ENCODE data around the gene CD69. TPM values are rescaled to one million over a fixed set of nuclear protein-coding genes. Genes with fewer than 3 reads are reported as not detected.

CD69 gene
- total RNA-seq, 1 donor from 2014 or later = not detected

DNA sequence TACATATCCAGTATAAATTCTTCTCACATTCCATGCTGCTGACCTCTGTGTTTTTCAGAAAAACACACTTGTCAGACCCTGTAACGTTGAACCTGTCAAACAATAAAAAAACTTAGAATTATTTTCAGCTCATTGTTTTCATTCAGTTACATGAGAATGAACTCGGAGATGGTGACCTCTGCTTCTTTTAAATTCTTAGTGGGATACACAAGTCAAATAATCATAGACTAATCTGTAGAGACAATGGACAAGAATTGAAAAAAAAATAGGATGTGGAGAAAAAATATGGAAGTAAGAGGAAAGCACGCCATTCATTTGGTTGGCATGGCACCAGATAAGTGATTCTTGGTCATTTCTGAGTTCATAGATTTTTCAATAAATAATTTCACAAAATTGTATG, 7.2 kb downstream of the CD69 start:
- DNase-seq (ENCODE audit: low spot score) = no peak
- H3K4me3 Mint-ChIP-seq (ENCODE audit: unreplicated experiment) = no peak overlapping the region
- peaks cover 3% of the 10 kb centered on the region for H3K4me1 Mint-ChIP-seq (ENCODE audit: low read depth)
- no peak overlapping the region for H3K27ac Mint-ChIP-seq (ENCODE audit: unreplicated experiment)
- H3K27me3 Mint-ChIP-seq (ENCODE audit: low read depth) = no peaks in the 10 kb centered on the region
- no peaks in the 10 kb centered on the region for H3K36me3 Mint-ChIP-seq (ENCODE audit: low read depth)
- TF ChIP-seq, protein P1, sequence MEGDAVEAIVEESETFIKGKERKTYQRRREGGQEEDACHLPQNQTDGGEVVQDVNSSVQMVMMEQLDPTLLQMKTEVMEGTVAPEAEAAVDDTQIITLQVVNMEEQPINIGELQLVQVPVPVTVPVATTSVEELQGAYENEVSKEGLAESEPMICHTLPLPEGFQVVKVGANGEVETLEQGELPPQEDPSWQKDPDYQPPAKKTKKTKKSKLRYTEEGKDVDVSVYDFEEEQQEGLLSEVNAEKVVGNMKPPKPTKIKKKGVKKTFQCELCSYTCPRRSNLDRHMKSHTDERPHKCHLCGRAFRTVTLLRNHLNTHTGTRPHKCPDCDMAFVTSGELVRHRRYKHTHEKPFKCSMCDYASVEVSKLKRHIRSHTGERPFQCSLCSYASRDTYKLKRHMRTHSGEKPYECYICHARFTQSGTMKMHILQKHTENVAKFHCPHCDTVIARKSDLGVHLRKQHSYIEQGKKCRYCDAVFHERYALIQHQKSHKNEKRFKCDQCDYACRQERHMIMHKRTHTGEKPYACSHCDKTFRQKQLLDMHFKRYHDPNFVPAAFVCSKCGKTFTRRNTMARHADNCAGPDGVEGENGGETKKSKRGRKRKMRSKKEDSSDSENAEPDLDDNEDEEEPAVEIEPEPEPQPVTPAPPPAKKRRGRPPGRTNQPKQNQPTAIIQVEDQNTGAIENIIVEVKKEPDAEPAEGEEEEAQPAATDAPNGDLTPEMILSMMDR (IDR thresholded peaks at IDR 0.05) = no peak
- no peaks in the 10 kb centered on the region for H3K9me3 Mint-ChIP-seq (ENCODE audit: low read depth)

GRCh38 chr12:9753073-9753472, 7.6 kb downstream of the CD69 start:
- no peaks in the 10 kb centered on the region for H3K36me3 Mint-ChIP-seq (ENCODE audit: low read depth)
- no peak overlapping the region for H3K4me3 Mint-ChIP-seq (ENCODE audit: unreplicated experiment)
- H3K27me3 Mint-ChIP-seq (ENCODE audit: low read depth) = no peaks in the 10 kb centered on the region

DNA sequence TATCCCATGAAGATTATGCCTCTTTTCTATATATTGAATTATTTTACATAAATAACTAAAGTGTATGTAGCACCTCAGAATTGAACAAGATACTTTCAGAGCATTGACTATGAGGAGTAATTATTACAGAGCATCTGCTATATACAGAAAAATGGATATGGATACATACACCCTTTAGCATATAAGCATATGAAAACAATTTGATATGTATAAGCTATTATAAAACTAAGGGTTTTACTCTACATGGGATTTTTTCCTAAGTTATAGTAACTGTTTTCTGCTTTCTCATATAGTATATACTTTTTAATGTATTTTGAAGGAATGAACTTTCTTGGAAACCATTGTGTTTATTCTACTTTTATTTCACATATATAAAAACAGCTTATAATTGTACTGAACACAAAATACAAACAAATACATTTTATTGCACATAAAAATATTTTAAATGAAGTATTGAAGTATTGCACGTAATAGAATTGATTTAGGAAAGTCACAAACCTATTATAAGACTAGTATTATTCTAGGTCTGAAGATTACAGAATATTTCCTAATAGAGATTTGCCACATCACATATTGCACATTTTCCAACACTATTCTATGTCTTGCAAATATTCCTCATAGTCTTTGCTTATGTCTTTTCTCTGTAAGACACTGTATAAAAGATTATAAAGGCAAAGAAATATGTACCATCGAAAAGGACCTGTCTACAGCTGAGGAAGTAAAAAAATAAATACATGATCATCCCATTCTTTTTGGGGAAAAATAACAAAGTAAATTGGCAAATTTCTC, 8.4 kb downstream of the CD69 start:
- no peak for DNase-seq (ENCODE audit: low spot score)
- H3K27ac Mint-ChIP-seq (ENCODE audit: unreplicated experiment) = no peak overlapping the region
- no peaks in the 10 kb centered on the region for H3K9me3 Mint-ChIP-seq (ENCODE audit: low read depth)
- H3K36me3 Mint-ChIP-seq (ENCODE audit: low read depth) = no peaks in the 10 kb centered on the region
- H3K4me1 Mint-ChIP-seq (ENCODE audit: low read depth) = peaks cover 3% of the 10 kb centered on the region
- TF ChIP-seq, protein P1 (IDR thresholded peaks at IDR 0.05) = no peak
- no peak overlapping the region for H3K4me3 Mint-ChIP-seq (ENCODE audit: unreplicated experiment)
- peaks cover 3% of the 10 kb centered on the region for H3K27me3 Mint-ChIP-seq (ENCODE audit: low read depth)

More at GRCh38 chr12:9753073-9753472, 7.6 kb downstream of the CD69 start:
- no peak overlapping the region for H3K27ac Mint-ChIP-seq (ENCODE audit: unreplicated experiment)
- TF ChIP-seq, protein P1 (IDR thresholded peaks at IDR 0.05) = no peak
- H3K4me1 Mint-ChIP-seq (ENCODE audit: low read depth) = peaks cover 3% of the 10 kb centered on the region
- DNase-seq (ENCODE audit: low spot score) = no peak
- H3K9me3 Mint-ChIP-seq (ENCODE audit: low read depth) = no peaks in the 10 kb centered on the region

DNA sequence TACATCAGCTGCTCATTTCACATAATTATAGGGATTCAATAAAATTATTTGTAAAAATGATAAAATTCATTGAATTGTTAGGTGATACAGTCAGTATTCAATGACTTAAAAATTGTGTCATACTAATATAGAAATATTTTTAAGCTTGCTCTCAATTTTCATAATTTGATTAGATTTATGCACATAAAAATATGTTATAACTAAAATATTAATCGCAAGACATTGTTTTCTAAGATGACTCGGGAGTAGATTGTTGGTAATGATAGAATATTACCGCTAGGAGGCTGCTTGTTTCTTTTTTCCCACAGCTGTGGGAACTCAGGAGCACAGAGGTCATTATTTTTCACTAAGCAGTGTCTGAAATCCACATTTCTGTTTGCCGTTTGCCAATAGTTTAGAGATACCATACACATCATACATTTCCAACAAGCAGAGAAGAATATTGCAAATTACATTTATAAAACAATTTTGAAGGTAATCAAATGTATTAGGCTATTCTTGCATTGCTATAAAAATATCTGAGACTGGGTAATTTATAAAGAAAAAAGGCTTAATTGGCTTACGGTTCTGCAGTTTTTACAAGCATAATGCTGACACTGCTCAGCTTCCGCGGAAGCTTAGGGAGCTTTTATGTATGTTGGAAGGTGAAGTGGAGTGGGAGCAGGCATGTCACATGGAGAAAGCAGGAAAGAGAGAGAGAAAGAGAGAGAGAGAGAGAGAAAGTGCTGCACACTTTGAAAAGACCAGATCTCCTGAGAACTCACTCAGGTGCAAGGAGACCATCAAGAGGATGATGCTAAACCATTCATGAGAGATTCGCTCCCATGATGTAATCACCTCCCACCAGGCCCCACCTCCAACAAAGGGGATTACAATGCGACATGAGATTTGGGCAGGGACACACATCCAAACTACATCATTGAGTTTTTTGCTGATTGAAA, 9.2 kb downstream of the CD69 start:
- no peak for DNase-seq (ENCODE audit: low spot score)
- Mint-ChIP-seq H3K36me3 (ENCODE audit: low read depth) (no peaks in the 10 kb centered on the region), H3K4me3 (ENCODE audit: unreplicated experiment) (no peak overlapping the region), H3K9me3 (ENCODE audit: low read depth) (no peaks in the 10 kb centered on the region), H3K27me3 (ENCODE audit: low read depth) (peaks cover 8% of the 10 kb centered on the region), H3K4me1 (ENCODE audit: low read depth) (peaks cover 3% of the 10 kb centered on the region), H3K27ac (ENCODE audit: unreplicated experiment) (no peak overlapping the region)
- TF ChIP-seq, protein P1 (IDR thresholded peaks at IDR 0.05) = no peak
